ENCODE measurements around the gene KNDC1. TPM values are rescaled to one million over a fixed set of nuclear protein-coding genes. Genes with fewer than 3 reads are reported as not detected.
A peak's percentile ranks its signal among the peaks of the same experiment; 100 is the strongest.

Gene KNDC1
- total RNA-seq, 1 donor from 2014 or later: 20.3 TPM

- H3K9me3 Mint-ChIP-seq: no peaks in the 10 kb centered on the region
- DNase-seq (ENCODE audit: low spot score in 2 of 2, unreplicated experiment in 2 of 2): no peak
- no peak overlapping the region for H3K4me3 Mint-ChIP-seq
- peaks cover 31% of the 10 kb centered on the region for H3K27me3 Mint-ChIP-seq (ENCODE audit: low read depth)
- H3K36me3 Mint-ChIP-seq: no peaks in the 10 kb centered on the region
- H3K27ac Mint-ChIP-seq: no peak overlapping the region
- peaks cover 1% of the 10 kb centered on the region for H3K4me1 Mint-ChIP-seq
- TF ChIP-seq, protein P1, sequence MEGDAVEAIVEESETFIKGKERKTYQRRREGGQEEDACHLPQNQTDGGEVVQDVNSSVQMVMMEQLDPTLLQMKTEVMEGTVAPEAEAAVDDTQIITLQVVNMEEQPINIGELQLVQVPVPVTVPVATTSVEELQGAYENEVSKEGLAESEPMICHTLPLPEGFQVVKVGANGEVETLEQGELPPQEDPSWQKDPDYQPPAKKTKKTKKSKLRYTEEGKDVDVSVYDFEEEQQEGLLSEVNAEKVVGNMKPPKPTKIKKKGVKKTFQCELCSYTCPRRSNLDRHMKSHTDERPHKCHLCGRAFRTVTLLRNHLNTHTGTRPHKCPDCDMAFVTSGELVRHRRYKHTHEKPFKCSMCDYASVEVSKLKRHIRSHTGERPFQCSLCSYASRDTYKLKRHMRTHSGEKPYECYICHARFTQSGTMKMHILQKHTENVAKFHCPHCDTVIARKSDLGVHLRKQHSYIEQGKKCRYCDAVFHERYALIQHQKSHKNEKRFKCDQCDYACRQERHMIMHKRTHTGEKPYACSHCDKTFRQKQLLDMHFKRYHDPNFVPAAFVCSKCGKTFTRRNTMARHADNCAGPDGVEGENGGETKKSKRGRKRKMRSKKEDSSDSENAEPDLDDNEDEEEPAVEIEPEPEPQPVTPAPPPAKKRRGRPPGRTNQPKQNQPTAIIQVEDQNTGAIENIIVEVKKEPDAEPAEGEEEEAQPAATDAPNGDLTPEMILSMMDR (IDR thresholded peaks at IDR 0.05; ENCODE audit: unreplicated experiment): no peak
Measured at GRCh38 chr10:133128126-133129070, 31.6 kb upstream of the KNDC1 start.

- Mint-ChIP-seq H3K4me3 (no peak overlapping the region), H3K4me1 (peaks cover 1% of the 10 kb centered on the region), H3K27ac (no peak overlapping the region), H3K36me3 (no peaks in the 10 kb centered on the region), H3K27me3 (ENCODE audit: low read depth) (peaks cover 24% of the 10 kb centered on the region), H3K9me3 (no peaks in the 10 kb centered on the region)
- DNase-seq (ENCODE audit: low spot score in 2 of 2, unreplicated experiment in 2 of 2): no peak
- TF ChIP-seq, protein P1 (IDR thresholded peaks at IDR 0.05; ENCODE audit: unreplicated experiment): no peak
Measured at GRCh38 chr10:133129071-133129858, 30.8 kb upstream of the KNDC1 start.

DNA sequence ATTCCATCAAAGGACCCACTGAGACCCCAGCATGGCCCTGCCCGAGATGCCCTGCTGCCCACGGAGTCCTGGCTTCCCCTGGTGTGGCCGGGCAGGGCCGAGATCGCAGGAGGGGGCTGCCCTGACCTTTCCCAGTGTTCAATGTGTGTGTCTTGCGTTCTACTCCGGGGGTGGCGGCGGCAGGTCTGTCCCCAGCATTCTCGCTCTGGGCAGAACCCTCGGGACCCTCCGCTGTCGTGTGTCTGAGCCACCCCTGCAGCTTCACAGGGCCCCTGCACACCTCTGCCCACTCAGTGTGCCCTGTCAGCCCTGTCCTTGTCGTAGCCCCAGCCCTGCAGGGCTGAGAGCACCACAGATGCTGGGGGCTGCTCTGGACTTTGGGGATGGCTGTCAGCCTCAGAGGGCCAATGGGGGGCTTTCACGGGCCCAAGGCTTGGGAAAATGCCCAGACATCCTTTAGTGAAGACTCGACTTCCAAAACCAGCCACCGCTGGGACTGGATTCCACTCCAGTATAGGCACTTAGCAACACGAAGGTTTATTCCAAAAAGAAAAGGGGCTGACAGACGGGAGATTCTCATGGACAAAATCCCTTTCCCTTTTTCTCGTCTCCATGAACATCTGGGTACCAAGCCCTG is 30.0 kb upstream of the KNDC1 start:
- no peak overlapping the region for H3K27ac Mint-ChIP-seq
- no peak overlapping the region for H3K4me3 Mint-ChIP-seq
- peaks cover 20% of the 10 kb centered on the region for H3K27me3 Mint-ChIP-seq (ENCODE audit: low read depth)

GRCh38 chr10:133130602-133131001 is 29.4 kb upstream of the KNDC1 start:
- no peak overlapping the region for H3K4me3 Mint-ChIP-seq
- H3K36me3 Mint-ChIP-seq: no peaks in the 10 kb centered on the region
- H3K27ac Mint-ChIP-seq: no peak overlapping the region
- TF ChIP-seq, protein P1 (IDR thresholded peaks at IDR 0.05; ENCODE audit: unreplicated experiment): no peak
- DNase-seq (ENCODE audit: low spot score in 2 of 2, unreplicated experiment in 2 of 2): no peak
- H3K4me1 Mint-ChIP-seq: no peaks in the 10 kb centered on the region
- H3K27me3 Mint-ChIP-seq (ENCODE audit: low read depth): peaks cover 15% of the 10 kb centered on the region
- H3K9me3 Mint-ChIP-seq: no peaks in the 10 kb centered on the region

More for the DNA sequence above, 30.0 kb upstream of the KNDC1 start:
- H3K9me3 Mint-ChIP-seq: no peaks in the 10 kb centered on the region
- no peaks in the 10 kb centered on the region for H3K36me3 Mint-ChIP-seq
- TF ChIP-seq, protein P1 (IDR thresholded peaks at IDR 0.05; ENCODE audit: unreplicated experiment): no peak
- no peak for DNase-seq (ENCODE audit: low spot score in 2 of 2, unreplicated experiment in 2 of 2)
- no peaks in the 10 kb centered on the region for H3K4me1 Mint-ChIP-seq

DNA sequence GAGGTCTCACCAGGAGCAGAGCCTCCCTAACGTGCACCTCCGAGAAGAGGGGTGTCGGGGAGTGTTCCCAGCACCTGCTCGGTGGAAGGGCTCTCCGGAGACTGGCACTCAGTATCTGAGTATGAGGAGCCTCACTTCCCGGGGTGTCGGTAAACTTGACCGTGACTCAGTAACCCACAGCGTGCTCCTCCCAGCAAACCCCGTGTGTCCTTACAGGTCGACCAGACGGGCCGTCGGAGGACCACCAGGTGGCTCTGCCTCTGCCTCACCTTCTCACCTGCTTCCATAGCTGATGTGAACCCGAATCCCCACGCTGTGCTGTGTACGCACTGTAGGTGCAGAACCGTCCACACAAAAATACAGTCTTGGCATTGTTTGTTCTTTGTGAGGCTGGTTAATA is 29.0 kb upstream of the KNDC1 start:
- peak in 1 of 2 experiments; percentile 24 for DNase-seq (ENCODE audit: low spot score in 2 of 2, unreplicated experiment in 2 of 2)
- TF ChIP-seq, protein P1 (IDR thresholded peaks at IDR 0.05; ENCODE audit: unreplicated experiment): no peak
- Mint-ChIP-seq H3K27ac (no peak overlapping the region), H3K4me3 (no peak overlapping the region), H3K36me3 (no peaks in the 10 kb centered on the region), H3K27me3 (ENCODE audit: low read depth) (peaks cover 10% of the 10 kb centered on the region), H3K9me3 (no peaks in the 10 kb centered on the region), H3K4me1 (no peaks in the 10 kb centered on the region)
